Stimulated activated CD4-positive, alpha-beta T cell treated with anti-CD3 and anti-CD28 coated beads, Interleukin-4, amount 100 ng/mL, for 24 hours (primary cell): ENCODE results near the gene RCOR1.

Experiments
- DNase-seq: peaks from one replicate; pipeline ENCODE4 v3.0.0-alpha.2; 2020

RCOR1 gene

GRCh38 chr14:102728501-102728900 is 136.1 kb downstream of the RCOR1 start:
- no peak for DNase-seq

- no peak for DNase-seq
Observed at GRCh38 chr14:102729268-102729667, 136.8 kb downstream of the RCOR1 start.

GRCh38 chr14:102729825-102730224 is 137.4 kb downstream of the RCOR1 start:
- no peak for DNase-seq

- DNase-seq = no peak
Observed at GRCh38 chr14:102731101-102731870, 138.8 kb downstream of the RCOR1 start.

GRCh38 chr14:102731871-102732800 is 139.7 kb downstream of the RCOR1 start:
- no peak for DNase-seq

GRCh38 chr14:102732924-102733323 is 140.5 kb downstream of the RCOR1 start:
- DNase-seq = no peak

- DNase-seq = no peak
Observed at GRCh38 chr14:102733326-102733725, 140.9 kb downstream of the RCOR1 start.

GRCh38 chr14:102734436-102734835 is 142.0 kb downstream of the RCOR1 start:
- no peak for DNase-seq

GRCh38 chr14:102736956-102737355 is 144.5 kb downstream of the RCOR1 start:
- no peak for DNase-seq

GRCh38 chr14:102737402-102738372 is 145.2 kb downstream of the RCOR1 start:
- DNase-seq = no peak

GRCh38 chr14:102738373-102739189 is 146.1 kb downstream of the RCOR1 start:
- no peak for DNase-seq

- no peak for DNase-seq
Observed at GRCh38 chr14:102739190-102739469, 146.7 kb downstream of the RCOR1 start.

- no peak for DNase-seq
Observed at GRCh38 chr14:102746634-102747438, 154.4 kb downstream of the RCOR1 start.

GRCh38 chr14:102748806-102749205 is 156.4 kb downstream of the RCOR1 start:
- no peak for DNase-seq

GRCh38 chr14:102749393-102750305 is 157.2 kb downstream of the RCOR1 start:
- no peak for DNase-seq

GRCh38 chr14:102750376-102750775 is 157.9 kb downstream of the RCOR1 start:
- no peak for DNase-seq

GRCh38 chr14:102751088-102751487 is 158.6 kb downstream of the RCOR1 start:
- DNase-seq = no peak

GRCh38 chr14:102752239-102752847 is 159.9 kb downstream of the RCOR1 start:
- DNase-seq = no peak
